ENCODE measurements around the gene CNBP. TPM values are rescaled to one million over a fixed set of nuclear protein-coding genes. Genes with fewer than 3 reads are reported as not detected.

Gene CNBP
- total and polyA plus RNA-seq, 2 of the 13 experiments (the other 11 are each of a cell fraction or from before 2014, with no cell fraction given), result 282 to 354 TPM

GRCh38 chr3:129160891-129161859 is 22.5 kb downstream of the CNBP start, which contains the start of gene ISY1 (continued):
- TF ChIP-seq, protein P1, sequence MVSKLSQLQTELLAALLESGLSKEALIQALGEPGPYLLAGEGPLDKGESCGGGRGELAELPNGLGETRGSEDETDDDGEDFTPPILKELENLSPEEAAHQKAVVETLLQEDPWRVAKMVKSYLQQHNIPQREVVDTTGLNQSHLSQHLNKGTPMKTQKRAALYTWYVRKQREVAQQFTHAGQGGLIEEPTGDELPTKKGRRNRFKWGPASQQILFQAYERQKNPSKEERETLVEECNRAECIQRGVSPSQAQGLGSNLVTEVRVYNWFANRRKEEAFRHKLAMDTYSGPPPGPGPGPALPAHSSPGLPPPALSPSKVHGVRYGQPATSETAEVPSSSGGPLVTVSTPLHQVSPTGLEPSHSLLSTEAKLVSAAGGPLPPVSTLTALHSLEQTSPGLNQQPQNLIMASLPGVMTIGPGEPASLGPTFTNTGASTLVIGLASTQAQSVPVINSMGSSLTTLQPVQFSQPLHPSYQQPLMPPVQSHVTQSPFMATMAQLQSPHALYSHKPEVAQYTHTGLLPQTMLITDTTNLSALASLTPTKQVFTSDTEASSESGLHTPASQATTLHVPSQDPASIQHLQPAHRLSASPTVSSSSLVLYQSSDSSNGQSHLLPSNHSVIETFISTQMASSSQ (IDR thresholded peaks at IDR 0.05; ENCODE audit: low read depth), result peak; percentile 41; the same call in 1 of the 2 replicates
- TF ChIP-seq, protein P1 (CRISPR knock-in tag; IDR thresholded peaks at IDR 0.05; ENCODE audit: borderline replicate concordance), result peak; percentile 43; the same call in 1 of the 2 replicates
- TF ChIP-seq, protein P2, sequence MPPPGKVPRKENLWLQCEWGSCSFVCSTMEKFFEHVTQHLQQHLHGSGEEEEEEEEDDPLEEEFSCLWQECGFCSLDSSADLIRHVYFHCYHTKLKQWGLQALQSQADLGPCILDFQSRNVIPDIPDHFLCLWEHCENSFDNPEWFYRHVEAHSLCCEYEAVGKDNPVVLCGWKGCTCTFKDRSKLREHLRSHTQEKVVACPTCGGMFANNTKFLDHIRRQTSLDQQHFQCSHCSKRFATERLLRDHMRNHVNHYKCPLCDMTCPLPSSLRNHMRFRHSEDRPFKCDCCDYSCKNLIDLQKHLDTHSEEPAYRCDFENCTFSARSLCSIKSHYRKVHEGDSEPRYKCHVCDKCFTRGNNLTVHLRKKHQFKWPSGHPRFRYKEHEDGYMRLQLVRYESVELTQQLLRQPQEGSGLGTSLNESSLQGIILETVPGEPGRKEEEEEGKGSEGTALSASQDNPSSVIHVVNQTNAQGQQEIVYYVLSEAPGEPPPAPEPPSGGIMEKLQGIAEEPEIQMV (CRISPR knock-in tag; IDR thresholded peaks at IDR 0.05; ENCODE audit: low read depth), result peak; percentile 91
- TF ChIP-seq ZNF557 (CRISPR knock-in tag; IDR thresholded peaks at IDR 0.05) (no peak), SOX6 (IDR thresholded peaks at IDR 0.05) (no peak), SOX6 (CRISPR knock-in tag; IDR thresholded peaks at IDR 0.05) (peak; percentile 60), E2F1 (CRISPR knock-in tag; IDR thresholded peaks at IDR 0.05) (peak; percentile 89), BCLAF1 (IDR thresholded peaks at IDR 0.05) (no peak), RBAK (CRISPR knock-in tag; IDR thresholded peaks at IDR 0.05) (no peak), ZNF225 (CRISPR knock-in tag; IDR thresholded peaks at IDR 0.05) (no peak), ZNF256 (CRISPR knock-in tag; conservative IDR thresholded peaks at IDR 0.05) (peak; percentile 71), ASH2L (IDR thresholded peaks at IDR 0.05; ENCODE audit: insufficient read length, low read depth, low read length) (peak; percentile 99), KLF16 (CRISPR knock-in tag; IDR thresholded peaks at IDR 0.05) (peak in 1 of 2 experiments; percentile 81; a peak in 2 of 4 replicates), MYC (CRISPR knock-in tag; IDR thresholded peaks at IDR 0.05; ENCODE audit: borderline replicate concordance) (peak; percentile 83), HOXA3 (CRISPR knock-in tag; IDR thresholded peaks at IDR 0.05) (peak; percentile 92), PHF8 (CRISPR knock-in tag; IDR thresholded peaks at IDR 0.05) (peak; percentile 86), NFE2L1 (CRISPR knock-in tag; IDR thresholded peaks at IDR 0.05; ENCODE audit: borderline replicate concordance) (no peak)
- TF ChIP-seq, protein P3, sequence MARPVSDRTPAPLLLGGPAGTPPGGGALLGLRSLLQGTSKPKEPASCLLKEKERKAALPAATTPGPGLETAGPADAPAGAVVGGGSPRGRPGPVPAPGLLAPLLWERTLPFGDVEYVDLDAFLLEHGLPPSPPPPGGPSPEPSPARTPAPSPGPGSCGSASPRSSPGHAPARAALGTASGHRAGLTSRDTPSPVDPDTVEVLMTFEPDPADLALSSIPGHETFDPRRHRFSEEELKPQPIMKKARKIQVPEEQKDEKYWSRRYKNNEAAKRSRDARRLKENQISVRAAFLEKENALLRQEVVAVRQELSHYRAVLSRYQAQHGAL (CRISPR knock-in tag; IDR thresholded peaks at IDR 0.05; ENCODE audit: not compliant biosample characterization), result no peak

All from HepG2 (cell line).